Prostate gland (tissue), 2 donors: ENCODE data around the gene GLO1.

ENCODE experiments used
- CTCF ChIP-seq, 4 experiments: fragments of 200-600 bp in 2 of 4; fragments of 450-650 bp in 2 of 4; sonication (generic) in 2 of 4; IDR thresholded peaks; 1 replicate in 3 of 4; 2 replicates in 1 of 4; pipeline ENCODE4 v1.5.1; 2016 to 2019; ENCODE audit warnings: antibody characterized with exemption in 4 of 4, mild to moderate bottlenecking in 2 of 4, moderate library complexity in 2 of 4
- POLR2A ChIP-seq: fragments of 450-650 bp; IDR thresholded peaks from one replicate; pipeline ENCODE4 v1.6.1; 2016; ENCODE audit warnings: antibody characterized with exemption, mild to moderate bottlenecking
- POLR2AphosphoS5 ChIP-seq: sonication (generic); formaldehyde crosslinking; IDR thresholded peaks from one replicate; pipeline ENCODE4 v1.6.1; 2017; ENCODE audit warnings: antibody characterized with exemption

GRCh38 chr6:38636027-38636426 lies 66.9 kb downstream of the GLO1 start:
- TF ChIP-seq CTCF (IDR thresholded peaks at IDR 0.05) (no peak), POLR2A (no peak), POLR2AphosphoS5 (no peak)
